Spleen (tissue), 7 donors: ENCODE data around the gene PDLIM4.

Experiments used
- CTCF ChIP-seq, 11 experiments: fragments of 200-600 bp in 7 of 11; fragments of 450-650 bp in 4 of 11; sonication (generic) in 4 of 11; IDR thresholded peaks in 8 of 11; conservative IDR thresholded peaks in 3 of 11; 1 replicate in 7 of 11; 2 replicates in 4 of 11; pipeline versions ENCODE4 v1.4.0 to v1.8.0; 2016 to 2021; ENCODE audit warnings: antibody characterized with exemption in 11 of 11, inconsistent platforms in 4 of 11, mild to moderate bottlenecking in 1 of 11
- POLR2A ChIP-seq, 3 donors: fragments of 450-650 bp; IDR thresholded peaks; one replicate each; pipeline ENCODE4 v1.5.1; 2017; ENCODE audit warnings: antibody characterized with exemption in 3 of 3, mild to moderate bottlenecking in 1 of 3
- POLR2AphosphoS5 ChIP-seq, 3 donors: sonication (generic); formaldehyde crosslinking; IDR thresholded peaks; one replicate each; pipeline ENCODE4 v1.5.1; 2017; ENCODE audit warnings: antibody characterized with exemption in 3 of 3
- donor health status: DM: no; HTN: no; CAD: no; lungs with moderate emphysema.
- donor health status: DM: no; HTN: no; CAD: no.
- donor health status: DM: no; HTN: no; CAD: no.

DNA sequence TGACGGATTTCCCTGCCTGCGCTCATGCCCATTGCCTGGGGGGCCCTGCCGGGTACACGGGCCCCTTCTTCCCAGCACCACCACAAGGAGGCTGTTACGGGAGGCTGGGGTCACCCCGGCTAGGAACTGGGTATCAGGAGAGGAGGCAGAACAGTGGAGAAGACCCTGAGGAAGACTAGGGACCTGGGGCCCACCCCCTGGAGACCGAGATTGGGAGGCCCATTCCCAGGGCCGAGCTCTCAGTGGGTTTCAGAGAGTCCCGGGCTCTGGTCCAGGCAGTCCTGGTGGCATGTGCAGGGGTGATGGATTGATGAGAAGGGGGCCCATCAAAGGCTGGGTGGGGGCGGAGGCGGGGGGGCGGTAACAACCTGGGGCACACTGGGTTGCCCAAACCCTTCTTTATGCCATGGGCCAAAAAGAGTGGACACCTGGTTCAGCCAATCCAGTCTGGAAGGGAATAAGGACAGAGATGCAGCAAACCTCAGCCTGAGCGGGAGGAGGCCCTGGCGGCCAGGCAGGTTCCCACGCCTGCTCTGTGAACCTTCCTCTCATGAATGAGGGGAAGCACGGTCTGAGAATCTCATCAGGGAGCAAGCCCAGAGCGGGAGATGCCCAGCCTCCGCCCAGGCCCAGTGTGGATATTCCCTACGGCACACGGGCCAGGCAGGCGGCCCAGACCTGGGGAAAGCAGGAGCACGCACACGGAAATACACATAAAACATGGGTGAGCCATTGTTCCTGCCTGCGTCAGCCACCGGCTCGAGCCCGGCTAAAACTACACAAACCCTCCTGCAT is 29.1 kb upstream of the PDLIM4 start:
- no peak for TF ChIP-seq POLR2AphosphoS5 (IDR thresholded peaks at IDR 0.05)
- TF ChIP-seq CTCF (IDR thresholded peaks at IDR 0.05 in 8 of 11, conservative IDR thresholded peaks at IDR 0.05 in 3 of 11), result no peak
- no peak for TF ChIP-seq POLR2A (IDR thresholded peaks at IDR 0.05)
